H4 (cell line): ENCODE results near the gene INVS. TPM values are rescaled to one million over a fixed set of nuclear protein-coding genes. Genes with fewer than 3 reads are reported as not detected.
"Not testable (repeated sequence)": the region's sequence is repeated elsewhere in the genome, so short reads cannot be mapped to it uniquely, and the experiment has no call there.

Experiments
- DNase-seq: peaks from one replicate; pipeline ENCODE4 v3.0.0-alpha.2; 2015; ENCODE audit warnings: low spot score
- total RNA-seq: library from RNA; depleted of rRNA; stranded (reverse); fragments of >200 nt; shearing (Covaris generic); gene quantifications from 2 replicates; pipeline ENCODE4 v1.2.3, GENCODE V29; 2014

The INVS gene
- total RNA-seq, 1 experiment from 2014 or later: 19.5 TPM

- no peak for DNase-seq
These were observed 16.3 kb upstream of the INVS start for GRCh38 chr9:100082782-100083181.

DNA sequence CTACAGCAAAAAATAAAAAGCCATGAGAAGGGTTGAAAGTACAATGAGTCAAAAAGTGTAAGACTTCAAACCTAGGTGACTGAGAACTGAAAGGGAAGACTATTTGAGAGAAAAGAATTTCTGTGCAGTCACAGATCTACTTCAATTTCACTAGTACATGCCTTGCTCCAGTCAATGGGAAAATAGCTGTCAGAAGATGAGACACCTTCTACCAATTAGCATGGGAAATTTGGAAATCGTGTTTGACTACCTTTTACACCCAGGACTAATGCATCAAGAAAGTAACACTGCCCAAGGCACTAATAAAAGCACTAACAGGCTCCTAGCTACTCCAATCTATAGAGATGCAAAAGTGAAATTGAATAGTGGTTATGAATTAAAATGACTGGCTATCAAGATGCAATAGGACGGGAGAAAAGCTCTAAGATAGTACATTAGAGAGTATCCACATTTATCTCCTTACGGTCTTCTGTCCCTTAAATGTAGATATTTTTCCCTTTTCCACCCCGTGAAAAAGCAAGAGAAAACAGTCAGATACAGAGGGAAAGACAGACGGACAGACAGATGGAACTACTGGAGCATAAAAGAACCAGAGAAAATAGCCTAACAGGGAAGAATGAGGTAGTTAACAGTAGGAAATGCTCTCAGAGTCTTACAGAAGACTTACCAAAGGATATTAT lies 15.5 kb upstream of the INVS start:
- DNase-seq: no peak

- no peak for DNase-seq
These were observed 15.0 kb upstream of the INVS start for GRCh38 chr9:100084128-100084453.

- no peak for DNase-seq
These were observed 14.3 kb upstream of the INVS start for GRCh38 chr9:100084734-100085133.

DNA sequence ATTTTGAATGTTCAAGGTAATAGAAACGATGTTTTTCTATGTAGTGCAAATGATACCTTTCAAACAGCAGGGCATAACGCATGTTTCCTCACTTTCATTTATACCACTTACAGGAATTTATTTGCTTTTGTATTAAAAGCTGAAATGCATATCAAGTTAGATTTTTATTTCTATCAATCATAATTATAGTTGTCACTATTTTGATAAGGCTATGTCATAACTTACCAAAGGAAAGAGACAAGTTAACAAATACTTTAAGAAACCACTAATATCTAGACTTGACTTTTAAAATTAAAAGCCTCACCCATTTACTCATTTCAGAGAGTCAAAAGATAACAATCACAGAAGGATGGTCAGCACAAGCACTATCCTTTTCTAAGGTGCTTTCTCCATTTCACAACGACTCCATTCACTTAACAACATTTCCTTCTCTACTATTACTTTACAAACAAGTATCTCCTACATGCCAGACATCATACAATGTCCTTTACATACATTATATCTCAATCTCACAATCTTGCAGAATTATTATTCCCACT lies 12.9 kb upstream of the INVS start:
- DNase-seq: no peak

DNA sequence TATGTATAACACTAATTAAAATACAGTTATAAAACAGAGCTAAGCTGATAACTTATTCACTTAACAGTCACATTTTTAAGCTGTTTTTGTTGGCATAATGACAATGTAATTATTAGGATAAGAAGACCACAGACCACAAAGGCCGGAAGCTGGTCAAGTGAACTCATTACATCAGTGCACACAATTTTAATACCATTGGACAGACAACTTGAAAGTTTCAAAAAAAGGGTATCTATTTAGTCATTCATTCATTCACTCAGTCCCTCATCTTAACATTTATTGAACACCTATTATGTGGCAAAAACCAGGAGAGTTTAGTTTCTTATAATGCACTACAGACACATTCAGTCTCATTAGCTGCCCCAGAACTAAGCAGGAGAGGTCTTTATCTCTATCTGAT lies 11.8 kb upstream of the INVS start:
- peak; percentile 65 for DNase-seq

DNA sequence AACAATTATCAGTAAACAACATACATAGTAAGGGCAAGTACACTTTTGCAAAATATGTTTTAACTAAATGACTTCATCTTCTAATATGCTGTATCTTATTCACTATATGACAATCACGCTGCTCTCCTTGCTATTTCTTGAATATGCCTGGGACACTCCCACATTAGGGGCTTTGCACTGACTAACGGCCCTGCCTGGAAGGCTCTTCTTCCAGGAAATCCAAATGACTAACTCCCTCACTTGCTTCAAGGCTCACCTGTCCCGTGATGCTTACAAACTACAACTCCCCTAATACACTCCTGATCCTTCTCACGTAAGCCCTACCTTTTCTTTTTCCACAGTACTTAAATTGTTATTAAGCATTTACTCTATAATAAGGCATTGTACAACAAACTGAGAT lies 10.8 kb upstream of the INVS start:
- DNase-seq: no peak

- no peak for DNase-seq
These were observed 8.2 kb upstream of the INVS start for GRCh38 chr9:100090880-100091279.

GRCh38 chr9:100091650-100092049 lies 7.4 kb upstream of the INVS start:
- no peak for DNase-seq

- DNase-seq: no peak
These were observed 7.0 kb upstream of the INVS start for GRCh38 chr9:100092066-100092465.

DNA sequence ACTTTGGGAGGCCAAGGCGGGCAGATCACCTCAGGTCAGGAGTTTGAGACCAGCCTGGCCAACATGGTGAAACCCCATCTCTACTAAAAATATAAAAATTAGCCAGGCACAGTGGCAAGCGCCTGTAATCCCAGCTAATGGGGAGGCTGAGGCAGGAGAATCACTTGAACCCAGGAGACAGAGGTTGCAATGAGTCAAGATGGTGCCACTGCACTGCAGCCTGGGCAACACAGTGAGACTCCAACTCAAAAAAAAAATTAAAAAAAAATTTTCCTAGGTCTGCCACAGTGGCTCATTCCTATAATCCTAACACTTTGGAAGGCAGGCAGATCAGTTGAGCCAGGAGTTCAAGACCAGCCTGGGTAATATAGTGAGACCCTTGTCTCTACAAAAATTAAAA lies 4.6 kb upstream of the INVS start:
- not testable (repeated sequence) for DNase-seq

DNA sequence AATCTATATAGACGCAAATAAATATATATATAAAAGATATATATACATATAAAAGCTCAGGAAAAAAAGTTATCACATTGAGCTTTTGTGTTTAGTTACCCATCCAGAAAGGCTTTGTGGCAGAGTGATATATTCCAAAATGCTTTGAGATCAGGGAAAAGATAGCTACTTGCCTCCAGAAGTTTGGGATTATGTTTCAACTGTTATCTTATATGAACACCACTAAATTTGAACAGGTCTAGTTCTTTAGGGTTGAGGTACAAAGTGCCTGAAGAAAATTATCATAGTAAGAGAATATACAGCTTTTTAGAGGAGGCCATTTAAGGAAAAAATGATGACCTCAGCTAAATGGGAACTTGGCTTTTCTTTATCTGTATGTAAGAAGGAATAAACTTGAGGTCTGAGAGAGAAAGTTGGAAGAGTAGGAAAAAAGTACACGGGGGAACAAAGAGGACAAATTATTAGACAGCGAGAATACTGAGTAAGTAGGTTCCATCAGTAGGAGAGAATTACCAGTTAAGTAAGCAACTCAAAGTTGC lies 2.6 kb upstream of the INVS start:
- DNase-seq: no peak

DNA sequence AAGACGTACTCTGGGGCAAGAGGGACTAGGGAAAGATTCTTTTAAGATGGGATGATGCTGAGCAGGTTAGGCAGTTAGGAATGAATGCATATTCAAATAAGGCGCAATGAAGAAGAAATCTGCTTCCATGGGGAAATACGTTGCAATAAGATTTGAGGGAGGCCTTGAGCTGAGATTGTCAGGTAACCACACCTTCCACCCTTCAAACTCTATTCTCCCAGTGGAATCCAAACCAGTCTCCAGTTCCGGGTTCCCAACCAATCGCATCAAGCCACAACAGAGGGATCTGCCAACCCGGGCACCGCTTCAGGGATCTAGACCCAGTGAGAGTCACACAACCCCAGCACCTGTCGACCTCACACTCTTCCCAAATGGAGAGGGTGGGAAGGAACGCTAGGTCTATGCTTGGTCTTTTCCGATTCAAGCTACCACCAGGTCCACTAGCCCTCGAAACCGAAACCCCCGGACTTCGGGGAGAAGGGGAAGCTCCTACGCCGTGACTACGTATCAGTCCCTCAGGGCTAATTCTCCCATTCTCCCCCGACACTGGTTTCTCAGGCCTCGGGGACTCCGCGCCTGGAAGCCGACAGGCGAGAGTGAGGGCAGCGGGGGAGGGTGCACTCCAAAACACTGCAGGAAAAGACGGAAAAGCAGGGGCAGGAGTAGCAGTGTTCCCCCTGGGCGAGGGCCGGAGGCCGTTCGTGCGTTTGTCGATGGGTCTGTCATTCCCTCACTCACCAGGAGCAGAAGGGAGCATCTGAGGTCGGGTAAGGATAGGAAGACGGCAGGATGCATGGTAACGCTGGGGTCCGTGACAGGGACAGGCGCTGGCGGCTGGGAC lies 777 bp upstream of the INVS start:
- peak; percentile 23 for DNase-seq

GRCh38 chr9:100099722-100100042 lies 639 bp downstream of the INVS start:
- DNase-seq: no peak

DNA sequence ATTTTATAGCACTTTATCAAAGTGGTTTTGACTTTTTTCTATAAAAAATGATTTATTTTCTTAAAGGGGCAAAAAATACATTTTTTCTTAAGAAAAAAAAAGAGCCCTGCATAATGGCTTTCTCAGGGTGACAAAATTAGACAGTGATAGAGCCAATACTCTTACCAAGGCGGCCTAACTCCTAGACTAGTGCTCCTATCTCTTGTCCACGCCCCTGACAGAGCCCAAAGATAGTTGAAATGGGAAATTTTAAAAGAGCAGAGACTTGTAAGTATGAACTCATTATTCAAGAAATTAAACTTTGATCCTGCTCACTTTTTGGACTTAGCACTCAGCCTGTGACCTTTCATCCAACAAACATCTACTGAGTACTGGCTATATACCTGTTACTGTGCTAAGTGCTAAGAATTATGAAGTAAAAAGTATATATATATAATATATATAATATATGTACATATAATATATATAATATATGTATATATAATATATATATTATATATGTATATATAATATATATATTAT lies 1.2 kb downstream of the INVS start:
- DNase-seq: no peak

DNA sequence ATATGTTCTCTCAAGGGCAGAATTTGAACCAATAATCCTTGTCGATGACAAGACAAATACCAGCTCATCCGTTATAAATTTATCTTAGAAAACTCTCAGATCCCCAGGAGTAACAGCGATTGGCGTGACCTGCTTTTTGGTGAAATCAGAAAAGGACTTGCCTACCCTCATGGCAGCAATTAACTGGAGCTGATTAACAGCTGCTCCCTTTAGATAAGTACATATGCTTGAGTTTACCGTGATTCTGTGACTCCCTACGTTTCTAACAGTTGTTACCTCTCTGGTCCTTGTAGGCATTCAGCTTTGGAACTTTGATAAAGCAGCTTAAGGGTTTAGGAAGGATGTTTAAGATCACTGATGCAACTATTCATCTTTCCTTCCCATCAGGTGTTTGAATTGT lies 2.6 kb downstream of the INVS start:
- no peak for DNase-seq

DNA sequence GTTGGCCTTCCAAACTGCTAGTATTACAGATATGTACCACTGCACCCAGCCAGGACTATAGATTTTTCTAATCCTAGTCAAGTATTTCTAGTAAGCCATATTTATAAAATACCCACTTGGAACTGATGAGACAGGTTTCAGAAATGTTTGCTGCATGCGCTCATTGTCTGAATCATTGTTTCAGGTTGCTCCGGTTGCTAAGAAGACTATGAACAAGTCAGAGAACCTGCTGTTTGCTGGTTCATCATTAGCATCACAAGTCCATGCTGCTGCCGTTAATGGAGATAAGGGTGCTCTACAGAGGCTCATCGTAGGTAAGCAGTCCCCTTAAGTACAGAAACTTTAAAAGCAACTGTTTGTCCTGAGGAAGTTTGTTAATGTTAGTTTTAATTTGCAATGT lies 5.3 kb downstream of the INVS start:
- DNase-seq: no peak

DNA sequence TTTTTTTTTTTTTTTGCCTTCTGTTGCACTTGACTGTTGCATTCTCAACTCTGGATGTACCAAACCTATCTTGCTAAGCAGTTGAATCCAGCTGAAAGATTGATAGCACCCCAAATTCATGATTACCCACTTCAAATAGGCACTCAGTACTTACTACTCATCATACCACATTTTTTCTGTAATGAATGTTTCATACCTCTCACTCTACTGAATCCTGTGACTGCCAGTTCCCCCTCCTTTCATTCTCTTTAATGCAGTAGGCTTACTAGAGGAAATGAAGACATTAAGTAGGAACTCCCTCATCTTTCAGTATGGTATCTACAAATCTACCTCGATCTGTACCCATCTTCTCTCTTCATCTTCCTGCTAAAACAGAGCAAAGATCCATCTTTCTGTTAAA lies 6.8 kb downstream of the INVS start:
- no peak for DNase-seq

DNA sequence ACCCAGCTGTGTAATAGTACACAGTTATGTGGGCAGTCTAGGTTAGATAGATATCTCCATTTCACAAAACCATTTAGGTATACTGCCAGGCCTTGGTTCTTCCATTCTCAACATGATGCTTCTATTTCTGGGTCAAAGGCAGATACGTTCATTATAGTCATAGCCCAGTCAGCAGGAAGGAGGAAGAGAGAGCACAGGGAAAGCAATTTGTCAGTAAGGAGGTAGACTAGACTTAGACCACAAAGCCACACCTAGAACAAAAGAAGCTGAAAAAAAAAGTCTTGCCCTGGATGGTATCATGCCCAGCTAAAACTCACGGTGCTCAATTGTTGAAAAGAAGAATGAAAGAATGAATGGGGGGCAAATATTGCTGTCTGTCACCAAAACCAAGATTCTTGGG lies 7.6 kb downstream of the INVS start:
- DNase-seq: no peak

DNA sequence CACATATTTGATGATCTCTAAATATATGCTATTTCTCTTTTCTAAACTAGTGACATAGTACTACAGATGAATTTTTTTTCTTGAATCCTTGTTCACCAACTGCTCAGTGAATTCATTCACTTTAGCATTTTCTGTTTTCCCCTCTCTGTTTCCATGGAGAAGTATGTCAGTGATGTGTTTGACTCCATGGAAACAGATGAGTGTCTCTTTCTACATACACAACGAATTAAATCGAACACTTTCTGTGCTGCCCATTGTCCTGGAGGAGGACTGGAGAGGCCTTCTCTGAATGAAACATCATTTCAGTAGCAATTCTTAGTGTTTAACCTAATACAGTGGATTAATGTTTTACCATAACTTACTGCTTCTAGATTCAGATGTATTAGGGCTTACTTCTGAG lies 9.5 kb downstream of the INVS start:
- DNase-seq: no peak

GRCh38 chr9:100111235-100111634 lies 12.2 kb downstream of the INVS start:
- peak; percentile 95 for DNase-seq

GRCh38 chr9:100112677-100113336 lies 13.8 kb downstream of the INVS start:
- no peak for DNase-seq
